Effector memory CD8-positive, alpha-beta T cell (primary cell): ENCODE results near the gene SIGLEC15.
"Not testable (repeated sequence)": the region's sequence is repeated elsewhere in the genome, so short reads cannot be mapped to it uniquely, and the experiment has no call there.

ENCODE experiments used
- ATAC-seq: fragments of 150-1000 bp; cut with Tn5 transposase; replicated peaks from 2 replicates; pipeline ENCODE4 v1.10.0; 2021; ENCODE audit warnings: mild to moderate bottlenecking, moderate library complexity
- DNase-seq, 3 experiments: peaks; one replicate each; pipeline ENCODE4 v3.0.0; 2021
- H3K27ac Mint-ChIP-seq, 2 donors: one replicate each; pipeline ENCODE4 v1.8.0; 2022; ENCODE audit warnings: mild to moderate bottlenecking in 2 of 2, mixed read lengths in 2 of 2, moderate library complexity in 2 of 2
- H3K27me3 Mint-ChIP-seq, 2 donors: one replicate each; pipeline ENCODE4 v1.8.0; 2022; ENCODE audit warnings: mixed read lengths in 2 of 2
- H3K36me3 Mint-ChIP-seq: one replicate; pipeline ENCODE4 v1.8.0; 2022; ENCODE audit warnings: mild to moderate bottlenecking, moderate library complexity, mixed read lengths; ENCODE audit not compliant: insufficient read depth
- H3K4me1 Mint-ChIP-seq, 2 donors: one replicate each; pipeline ENCODE4 v1.8.0; 2022; ENCODE audit warnings: low read depth in 2 of 2, mixed read lengths in 2 of 2
- H3K4me3 Mint-ChIP-seq, 2 donors: one replicate each; pipeline ENCODE4 v1.8.0; 2022; ENCODE audit warnings: mild to moderate bottlenecking in 2 of 2, mixed read lengths in 2 of 2, moderate library complexity in 2 of 2
- H3K9me3 Mint-ChIP-seq, 2 donors: one replicate each; pipeline ENCODE4 v1.8.0; 2022; ENCODE audit warnings: mixed read lengths in 2 of 2

The SIGLEC15 gene

GRCh38 chr18:45841060-45841764 is 15.7 kb downstream of the SIGLEC15 start:
- Mint-ChIP-seq H3K9me3 (no peaks in the 10 kb centered on the region), H3K4me3 (no peak overlapping the region), H3K27me3 (peaks cover 14 to 46% of the 10 kb centered on the region in 2 donors), H3K4me1 (peaks cover 6 to 18% of the 10 kb centered on the region in 2 donors), H3K36me3 (peaks cover 9% of the 10 kb centered on the region), H3K27ac (peak overlapping the region in 1 of 2 donors; percentile 8)
- no peak for ATAC-seq
- DNase-seq, result no peak

- Mint-ChIP-seq H3K27me3 (peaks cover 11 to 40% of the 10 kb centered on the region in 2 donors), H3K4me3 (no peak overlapping the region), H3K27ac (no peak overlapping the region), H3K9me3 (no peaks in the 10 kb centered on the region), H3K36me3 (peaks cover 9% of the 10 kb centered on the region), H3K4me1 (peaks cover 6 to 18% of the 10 kb centered on the region in 2 donors)
- ATAC-seq, result no peak
- no peak for DNase-seq
Measured at GRCh38 chr18:45841765-45842442, 16.4 kb downstream of the SIGLEC15 start.

DNA sequence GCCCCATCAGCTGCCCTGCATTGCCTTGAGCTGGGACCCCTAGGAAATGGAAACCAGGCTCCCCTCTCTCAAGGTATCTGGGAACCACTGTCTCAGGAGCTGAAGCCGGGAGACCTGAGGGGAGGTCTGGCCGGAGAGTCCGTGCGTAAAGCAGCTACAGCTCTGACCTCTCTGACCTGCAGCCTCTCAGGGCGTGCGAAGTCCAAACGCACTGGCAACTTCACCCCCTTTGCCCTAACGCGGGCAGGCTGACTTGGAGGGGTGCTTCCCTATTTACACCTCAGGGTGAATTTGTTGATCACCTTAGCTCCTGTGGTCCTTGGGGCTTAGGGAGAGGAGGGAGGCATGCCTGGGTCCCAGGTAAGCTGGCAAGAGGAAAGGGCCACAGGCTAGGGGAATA is 17.5 kb downstream of the SIGLEC15 start:
- Mint-ChIP-seq H3K27ac (peak overlapping the region in 1 of 2 donors; percentile 35), H3K36me3 (peaks cover 14% of the 10 kb centered on the region), H3K9me3 (no peaks in the 10 kb centered on the region), H3K27me3 (peaks cover 11 to 35% of the 10 kb centered on the region in 2 donors), H3K4me1 (peaks cover 5 to 14% of the 10 kb centered on the region in 2 donors), H3K4me3 (no peak overlapping the region)
- ATAC-seq (no peak), DNase-seq (no peak)

GRCh38 chr18:45844938-45845337 is 19.5 kb downstream of the SIGLEC15 start:
- Mint-ChIP-seq H3K36me3 (peaks cover 15% of the 10 kb centered on the region), H3K27ac (no peak overlapping the region), H3K27me3 (peaks cover 1 to 16% of the 10 kb centered on the region in 2 donors), H3K4me1 (peaks cover 0 to 4% of the 10 kb centered on the region in 2 donors), H3K4me3 (no peak overlapping the region), H3K9me3 (no peaks in the 10 kb centered on the region)
- ATAC-seq (no peak), DNase-seq (no peak)

DNA sequence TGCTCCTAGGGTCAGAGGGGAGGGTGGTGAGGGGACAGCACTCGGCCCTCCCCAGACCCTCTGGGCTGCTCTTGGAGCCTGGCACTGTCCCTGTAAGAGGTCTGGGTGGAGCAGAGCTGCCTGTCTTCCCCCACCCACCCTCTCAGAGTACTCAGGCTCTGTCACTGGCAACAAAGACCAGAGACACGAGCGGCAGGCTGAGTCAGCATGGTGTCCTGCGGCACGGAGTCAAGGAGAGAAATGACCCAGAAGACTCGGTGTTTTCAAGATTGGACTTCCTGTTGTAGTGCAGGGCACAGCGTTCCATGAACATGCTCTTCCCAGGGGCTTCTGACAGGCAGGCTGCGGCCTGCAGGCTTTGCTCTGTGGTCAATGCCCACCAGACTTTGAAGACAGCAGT is 19.9 kb downstream of the SIGLEC15 start:
- ATAC-seq (no peak), DNase-seq (no peak)
- Mint-ChIP-seq H3K27me3 (peaks cover 0 to 11% of the 10 kb centered on the region in 2 donors), H3K9me3 (no peaks in the 10 kb centered on the region), H3K27ac (peak overlapping the region; percentile 52 to 70), H3K4me1 (peaks cover 0 to 4% of the 10 kb centered on the region in 2 donors), H3K4me3 (no peak overlapping the region), H3K36me3 (peaks cover 18% of the 10 kb centered on the region)

- Mint-ChIP-seq H3K27me3 (no peaks in the 10 kb centered on the region), H3K9me3 (no peaks in the 10 kb centered on the region), H3K4me3 (no peak overlapping the region), H3K27ac (peak overlapping the region; percentile 76 to 77), H3K4me1 (peaks cover 0 to 1% of the 10 kb centered on the region in 2 donors), H3K36me3 (peaks cover 26% of the 10 kb centered on the region)
- DNase-seq, result no peak
- ATAC-seq, result no peak
Measured at GRCh38 chr18:45847119-45847518, 21.6 kb downstream of the SIGLEC15 start.

DNA sequence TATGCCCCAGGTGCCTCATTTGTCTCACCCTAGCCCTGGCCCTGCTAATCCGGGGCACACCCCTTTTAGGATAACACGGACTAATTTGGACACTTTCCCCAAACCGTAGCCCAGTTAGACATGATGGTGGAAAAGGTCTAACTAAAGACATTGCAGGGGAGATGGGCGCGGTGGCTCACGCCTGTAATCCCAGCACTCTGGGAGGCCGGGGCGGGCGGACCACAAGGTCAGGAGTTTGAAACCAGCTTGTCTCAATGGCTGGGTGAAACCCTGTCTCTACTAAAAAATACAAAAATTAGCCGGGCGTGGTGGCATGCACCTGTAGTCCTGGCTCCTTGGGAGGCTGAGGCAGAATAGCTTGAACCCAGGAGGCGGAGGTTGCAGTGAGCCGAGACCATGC is 23.2 kb downstream of the SIGLEC15 start:
- not testable (repeated sequence) for DNase-seq, H3K4me1 Mint-ChIP-seq, H3K4me3 Mint-ChIP-seq, H3K9me3 Mint-ChIP-seq, ATAC-seq, H3K27me3 Mint-ChIP-seq
- peaks cover 34% of the 10 kb centered on the region for H3K36me3 Mint-ChIP-seq
- H3K27ac Mint-ChIP-seq, result peak overlapping the region; percentile 52 to 76

DNA sequence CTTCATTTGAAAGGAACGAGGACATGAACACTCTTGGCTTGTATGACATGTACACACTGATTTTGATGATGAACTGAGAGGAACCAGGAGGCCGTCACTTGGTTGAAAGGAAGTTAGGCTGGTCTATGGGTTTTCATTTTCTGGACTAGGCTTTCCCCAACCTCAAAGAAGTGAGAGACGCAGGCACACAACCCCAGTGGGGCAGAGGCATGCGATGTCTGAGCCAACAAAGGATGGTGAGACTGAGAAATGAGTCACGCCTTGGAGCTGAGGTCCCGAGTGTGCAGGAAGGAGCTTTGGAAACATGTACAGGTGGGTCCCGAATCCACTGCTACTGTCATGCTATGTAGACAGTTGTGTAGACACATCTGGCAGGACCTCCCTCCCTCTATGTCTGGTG is 24.1 kb downstream of the SIGLEC15 start:
- no peak overlapping the region for H3K4me3 Mint-ChIP-seq
- peaks cover 41% of the 10 kb centered on the region for H3K36me3 Mint-ChIP-seq
- peaks cover 0 to 1% of the 10 kb centered on the region in 2 donors for H3K4me1 Mint-ChIP-seq
- ATAC-seq, result no peak
- no peaks in the 10 kb centered on the region for H3K27me3 Mint-ChIP-seq
- DNase-seq, result no peak
- H3K9me3 Mint-ChIP-seq, result no peaks in the 10 kb centered on the region
- H3K27ac Mint-ChIP-seq, result peak overlapping the region; percentile 32 to 52

DNA sequence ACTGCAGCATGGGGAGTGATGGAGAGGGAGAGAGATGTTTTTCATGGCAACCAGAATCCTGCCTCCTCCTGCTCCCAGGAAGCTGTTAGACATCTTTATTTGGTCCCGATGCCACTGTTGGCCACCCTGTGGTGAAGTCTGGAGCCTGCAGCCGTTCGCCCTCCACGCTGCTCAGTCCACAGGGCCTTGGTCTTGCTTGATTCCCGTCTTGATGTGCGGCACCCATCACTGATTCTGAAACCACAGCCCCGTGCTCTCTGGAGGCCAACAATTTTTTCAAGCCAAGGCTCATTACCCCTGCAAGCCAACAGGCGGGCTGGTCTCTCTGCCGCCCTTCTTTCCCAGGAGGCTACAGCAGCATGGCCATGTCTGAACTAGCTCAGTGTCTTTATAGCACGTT is 24.5 kb downstream of the SIGLEC15 start:
- Mint-ChIP-seq H3K27me3 (no peaks in the 10 kb centered on the region), H3K36me3 (peaks cover 44% of the 10 kb centered on the region), H3K4me1 (no peaks in the 10 kb centered on the region), H3K4me3 (no peak overlapping the region), H3K27ac (no peak overlapping the region), H3K9me3 (no peaks in the 10 kb centered on the region)
- ATAC-seq (no peak), DNase-seq (no peak)

- no peak for DNase-seq
- Mint-ChIP-seq H3K9me3 (no peaks in the 10 kb centered on the region), H3K27ac (peak overlapping the region; percentile 29 to 67), H3K4me1 (no peaks in the 10 kb centered on the region), H3K27me3 (no peaks in the 10 kb centered on the region), H3K4me3 (no peak overlapping the region), H3K36me3 (peaks cover 53% of the 10 kb centered on the region)
- ATAC-seq, result no peak
Measured at GRCh38 chr18:45851161-45851925, 25.9 kb downstream of the SIGLEC15 start.

GRCh38 chr18:45852631-45853030 is 27.2 kb downstream of the SIGLEC15 start:
- ATAC-seq, result no peak
- H3K4me3 Mint-ChIP-seq, result no peak overlapping the region
- DNase-seq, result no peak
- peaks cover 61% of the 10 kb centered on the region for H3K36me3 Mint-ChIP-seq
- H3K4me1 Mint-ChIP-seq, result no peaks in the 10 kb centered on the region
- H3K9me3 Mint-ChIP-seq, result no peaks in the 10 kb centered on the region
- H3K27me3 Mint-ChIP-seq, result no peaks in the 10 kb centered on the region
- H3K27ac Mint-ChIP-seq, result peak overlapping the region; percentile 5 to 16

DNA sequence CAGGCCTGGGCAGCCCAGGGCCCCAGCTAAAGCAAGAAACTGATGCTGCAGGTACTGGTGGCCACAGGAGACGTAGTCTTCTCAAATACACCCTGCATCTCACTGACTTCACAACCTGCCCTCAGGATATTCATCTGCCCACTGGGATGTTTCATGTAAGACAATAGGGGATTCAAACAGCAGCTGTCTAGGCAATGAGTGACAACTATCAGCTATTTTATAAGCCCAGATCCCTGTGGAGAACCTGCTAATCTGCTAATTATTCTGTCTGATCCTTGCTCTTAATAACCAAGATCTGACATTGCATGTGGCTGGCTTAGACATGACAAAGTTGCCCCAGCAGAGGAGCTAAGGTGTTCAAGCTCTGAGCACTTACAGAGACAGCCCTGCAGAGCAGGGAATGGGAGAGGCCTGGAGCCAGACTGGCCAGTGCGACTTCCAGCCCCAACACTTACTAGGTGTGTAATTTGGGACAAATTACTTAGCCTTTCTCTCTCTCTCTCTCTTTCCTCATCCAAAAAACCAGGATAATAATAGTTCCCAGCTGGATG is 28.6 kb downstream of the SIGLEC15 start:
- ATAC-seq (no peak), DNase-seq (no peak)
- Mint-ChIP-seq H3K27ac (peak overlapping the region; percentile 16 to 62), H3K9me3 (no peaks in the 10 kb centered on the region), H3K27me3 (no peaks in the 10 kb centered on the region), H3K4me1 (no peaks in the 10 kb centered on the region), H3K4me3 (no peak overlapping the region), H3K36me3 (peaks cover 72% of the 10 kb centered on the region)

GRCh38 chr18:45856531-45856930 is 31.1 kb downstream of the SIGLEC15 start:
- no peaks in the 10 kb centered on the region for H3K4me1 Mint-ChIP-seq
- ATAC-seq, result no peak
- no peak for DNase-seq
- H3K36me3 Mint-ChIP-seq, result peaks cover 73% of the 10 kb centered on the region
- H3K9me3 Mint-ChIP-seq, result no peaks in the 10 kb centered on the region
- H3K27ac Mint-ChIP-seq, result no peak overlapping the region
- no peak overlapping the region for H3K4me3 Mint-ChIP-seq
- no peaks in the 10 kb centered on the region for H3K27me3 Mint-ChIP-seq
